H1 (cell line): ENCODE results near the gene KRTAP5-6. TPM values are rescaled to one million over a fixed set of nuclear protein-coding genes. Genes with fewer than 3 reads are reported as not detected.
A peak's percentile ranks its signal among the peaks of the same experiment; 100 is the strongest.

Source experiments
- EZH2 ChIP-seq: fragments of 200-600 bp; sonication (generic); IDR thresholded peaks from 2 replicates; pipeline ENCODE4 v1.7.1; 2012; ENCODE audit warnings: low read depth, mild to moderate bottlenecking, moderate library complexity, low read length, inconsistent platforms; ENCODE audit not compliant: severe bottlenecking
- MAX ChIP-seq: IDR thresholded peaks from 2 replicates; pipeline ENCODE4 v1.6.1; 2012; ENCODE audit warnings: inconsistent platforms
- POU5F1 ChIP-seq: IDR thresholded peaks from 2 replicates; pipeline ENCODE4 v1.6.1; 2011; ENCODE audit warnings: low read depth, mild to moderate bottlenecking, low read length, moderate library complexity
- RAD21 ChIP-seq, 2 experiments: IDR thresholded peaks in 1 of 2; conservative IDR thresholded peaks in 1 of 2; 2 replicates each; pipeline ENCODE4 v1.6.1; 2011; ENCODE audit warnings: low read depth in 2 of 2, low read length in 2 of 2, improper control_type of control experiment in 1 of 2, inconsistent platforms in 1 of 2, mild to moderate bottlenecking in 1 of 2, moderate library complexity in 1 of 2
- SP2 ChIP-seq: IDR thresholded peaks from 2 replicates; pipeline ENCODE4 v1.6.1; 2012; ENCODE audit warnings: mild to moderate bottlenecking, low read length, inconsistent platforms
- TAF7 ChIP-seq: optimal IDR thresholded peaks from 2 replicates; pipeline ENCODE3; 2011; ENCODE audit warnings: low read depth, mild to moderate bottlenecking, inconsistent platforms, low read length, moderate library complexity, borderline replicate concordance
- polyA plus RNA-seq, 7 experiments: library from polyadenylated mRNA; depleted of rRNA in 3 of 7; stranded (reverse) in 5 of 7; unstranded in 2 of 7; fragments of >200 nt in 5 of 7; fragments of 200-250 nt in 2 of 7; gene quantifications; 1 replicate in 5 of 7; 2 replicates in 1 of 7; 4 replicates in 1 of 7; pipeline versions ENCODE4 v1.2.1 to v1.2.3, GENCODE V29; 2011 to 2013; ENCODE audit warnings: missing spikeins in 2 of 7, mixed read lengths in 2 of 7
- total RNA-seq: library from RNA; stranded (reverse); fragmentation: NEBNext Ultra II Directional; extraction: Animal tissue kit (Norgen Biotek cat#: 25700); gene quantifications from 2 replicates; pipeline ENCODE4 v1.2.1, GENCODE V29; 2021
- TF ChIP-seq, protein P1 (sequence below): fragments of 300-600 bp; sonication (generic); IDR thresholded peaks from 2 replicates; pipeline ENCODE4 v1.7.1; 2012; ENCODE audit warnings: low read length, moderate library complexity, mild to moderate bottlenecking, inconsistent platforms; ENCODE audit not compliant: insufficient replicate concordance
- TF ChIP-seq, protein P2 (sequence below): IDR thresholded peaks from 2 replicates; pipeline ENCODE4 v1.6.1; 2012; ENCODE audit warnings: inconsistent platforms

Gene KRTAP5-6
- total and polyA plus RNA-seq, 2 of the 8 experiments (the other 6 are each of a cell fraction or from before 2014, with no cell fraction given): not detected

GRCh38 chr11:1652771-1653540 is 44.0 kb upstream of the KRTAP5-6 start (continued):
- no peak for TF ChIP-seq EZH2
- peak; percentile 94 to 97 for TF ChIP-seq RAD21 (IDR thresholded peaks at IDR 0.05 in 1 of 2, conservative IDR thresholded peaks at IDR 0.05 in 1 of 2; ENCODE audit: low read depth in 2 of 2, low read length in 2 of 2)
- TF ChIP-seq POU5F1: no peak
- no peak for TF ChIP-seq TAF7
- peak; percentile 20; the same call in 1 of the 2 replicates for TF ChIP-seq MAX
- TF ChIP-seq, protein P1, sequence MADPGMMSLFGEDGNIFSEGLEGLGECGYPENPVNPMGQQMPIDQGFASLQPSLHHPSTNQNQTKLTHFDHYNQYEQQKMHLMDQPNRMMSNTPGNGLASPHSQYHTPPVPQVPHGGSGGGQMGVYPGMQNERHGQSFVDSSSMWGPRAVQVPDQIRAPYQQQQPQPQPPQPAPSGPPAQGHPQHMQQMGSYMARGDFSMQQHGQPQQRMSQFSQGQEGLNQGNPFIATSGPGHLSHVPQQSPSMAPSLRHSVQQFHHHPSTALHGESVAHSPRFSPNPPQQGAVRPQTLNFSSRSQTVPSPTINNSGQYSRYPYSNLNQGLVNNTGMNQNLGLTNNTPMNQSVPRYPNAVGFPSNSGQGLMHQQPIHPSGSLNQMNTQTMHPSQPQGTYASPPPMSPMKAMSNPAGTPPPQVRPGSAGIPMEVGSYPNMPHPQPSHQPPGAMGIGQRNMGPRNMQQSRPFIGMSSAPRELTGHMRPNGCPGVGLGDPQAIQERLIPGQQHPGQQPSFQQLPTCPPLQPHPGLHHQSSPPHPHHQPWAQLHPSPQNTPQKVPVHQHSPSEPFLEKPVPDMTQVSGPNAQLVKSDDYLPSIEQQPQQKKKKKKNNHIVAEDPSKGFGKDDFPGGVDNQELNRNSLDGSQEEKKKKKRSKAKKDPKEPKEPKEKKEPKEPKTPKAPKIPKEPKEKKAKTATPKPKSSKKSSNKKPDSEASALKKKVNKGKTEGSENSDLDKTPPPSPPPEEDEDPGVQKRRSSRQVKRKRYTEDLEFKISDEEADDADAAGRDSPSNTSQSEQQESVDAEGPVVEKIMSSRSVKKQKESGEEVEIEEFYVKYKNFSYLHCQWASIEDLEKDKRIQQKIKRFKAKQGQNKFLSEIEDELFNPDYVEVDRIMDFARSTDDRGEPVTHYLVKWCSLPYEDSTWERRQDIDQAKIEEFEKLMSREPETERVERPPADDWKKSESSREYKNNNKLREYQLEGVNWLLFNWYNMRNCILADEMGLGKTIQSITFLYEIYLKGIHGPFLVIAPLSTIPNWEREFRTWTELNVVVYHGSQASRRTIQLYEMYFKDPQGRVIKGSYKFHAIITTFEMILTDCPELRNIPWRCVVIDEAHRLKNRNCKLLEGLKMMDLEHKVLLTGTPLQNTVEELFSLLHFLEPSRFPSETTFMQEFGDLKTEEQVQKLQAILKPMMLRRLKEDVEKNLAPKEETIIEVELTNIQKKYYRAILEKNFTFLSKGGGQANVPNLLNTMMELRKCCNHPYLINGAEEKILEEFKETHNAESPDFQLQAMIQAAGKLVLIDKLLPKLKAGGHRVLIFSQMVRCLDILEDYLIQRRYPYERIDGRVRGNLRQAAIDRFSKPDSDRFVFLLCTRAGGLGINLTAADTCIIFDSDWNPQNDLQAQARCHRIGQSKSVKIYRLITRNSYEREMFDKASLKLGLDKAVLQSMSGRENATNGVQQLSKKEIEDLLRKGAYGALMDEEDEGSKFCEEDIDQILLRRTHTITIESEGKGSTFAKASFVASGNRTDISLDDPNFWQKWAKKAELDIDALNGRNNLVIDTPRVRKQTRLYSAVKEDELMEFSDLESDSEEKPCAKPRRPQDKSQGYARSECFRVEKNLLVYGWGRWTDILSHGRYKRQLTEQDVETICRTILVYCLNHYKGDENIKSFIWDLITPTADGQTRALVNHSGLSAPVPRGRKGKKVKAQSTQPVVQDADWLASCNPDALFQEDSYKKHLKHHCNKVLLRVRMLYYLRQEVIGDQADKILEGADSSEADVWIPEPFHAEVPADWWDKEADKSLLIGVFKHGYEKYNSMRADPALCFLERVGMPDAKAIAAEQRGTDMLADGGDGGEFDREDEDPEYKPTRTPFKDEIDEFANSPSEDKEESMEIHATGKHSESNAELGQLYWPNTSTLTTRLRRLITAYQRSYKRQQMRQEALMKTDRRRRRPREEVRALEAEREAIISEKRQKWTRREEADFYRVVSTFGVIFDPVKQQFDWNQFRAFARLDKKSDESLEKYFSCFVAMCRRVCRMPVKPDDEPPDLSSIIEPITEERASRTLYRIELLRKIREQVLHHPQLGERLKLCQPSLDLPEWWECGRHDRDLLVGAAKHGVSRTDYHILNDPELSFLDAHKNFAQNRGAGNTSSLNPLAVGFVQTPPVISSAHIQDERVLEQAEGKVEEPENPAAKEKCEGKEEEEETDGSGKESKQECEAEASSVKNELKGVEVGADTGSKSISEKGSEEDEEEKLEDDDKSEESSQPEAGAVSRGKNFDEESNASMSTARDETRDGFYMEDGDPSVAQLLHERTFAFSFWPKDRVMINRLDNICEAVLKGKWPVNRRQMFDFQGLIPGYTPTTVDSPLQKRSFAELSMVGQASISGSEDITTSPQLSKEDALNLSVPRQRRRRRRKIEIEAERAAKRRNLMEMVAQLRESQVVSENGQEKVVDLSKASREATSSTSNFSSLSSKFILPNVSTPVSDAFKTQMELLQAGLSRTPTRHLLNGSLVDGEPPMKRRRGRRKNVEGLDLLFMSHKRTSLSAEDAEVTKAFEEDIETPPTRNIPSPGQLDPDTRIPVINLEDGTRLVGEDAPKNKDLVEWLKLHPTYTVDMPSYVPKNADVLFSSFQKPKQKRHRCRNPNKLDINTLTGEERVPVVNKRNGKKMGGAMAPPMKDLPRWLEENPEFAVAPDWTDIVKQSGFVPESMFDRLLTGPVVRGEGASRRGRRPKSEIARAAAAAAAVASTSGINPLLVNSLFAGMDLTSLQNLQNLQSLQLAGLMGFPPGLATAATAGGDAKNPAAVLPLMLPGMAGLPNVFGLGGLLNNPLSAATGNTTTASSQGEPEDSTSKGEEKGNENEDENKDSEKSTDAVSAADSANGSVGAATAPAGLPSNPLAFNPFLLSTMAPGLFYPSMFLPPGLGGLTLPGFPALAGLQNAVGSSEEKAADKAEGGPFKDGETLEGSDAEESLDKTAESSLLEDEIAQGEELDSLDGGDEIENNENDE: no peak
- TF ChIP-seq SP2: no peak
- TF ChIP-seq, protein P2, sequence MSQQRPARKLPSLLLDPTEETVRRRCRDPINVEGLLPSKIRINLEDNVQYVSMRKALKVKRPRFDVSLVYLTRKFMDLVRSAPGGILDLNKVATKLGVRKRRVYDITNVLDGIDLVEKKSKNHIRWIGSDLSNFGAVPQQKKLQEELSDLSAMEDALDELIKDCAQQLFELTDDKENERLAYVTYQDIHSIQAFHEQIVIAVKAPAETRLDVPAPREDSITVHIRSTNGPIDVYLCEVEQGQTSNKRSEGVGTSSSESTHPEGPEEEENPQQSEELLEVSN: no peak
